Measurements from ENCODE around the gene ADORA2A.

The ADORA2A gene

GRCh38 chr22:24445481-24446259, 18.3 kb downstream of the ADORA2A start:
- Histone ChIP-seq H3K9me3 (ENCODE audit: insufficient read depth, low read depth, low read length) (no peaks in the 10 kb centered on the region), H3K4me3 (ENCODE audit: low read length) (no peak overlapping the region), H3K4me1 (ENCODE audit: insufficient read depth, low read length) (peaks cover 9% of the 10 kb centered on the region), H3K9ac (ENCODE audit: low read depth, low read length) (0 out of 2 replicates have a peak overlapping the region, but pooled peaks have one; percentile 7), H3K27me3 (ENCODE audit: insufficient read depth, low read length) (no peaks in the 10 kb centered on the region), H3K36me3 (ENCODE audit: insufficient read depth, low read depth, low read length) (no peaks in the 10 kb centered on the region), H3K27ac (ENCODE audit: low read length) (no peak overlapping the region)

DNA sequence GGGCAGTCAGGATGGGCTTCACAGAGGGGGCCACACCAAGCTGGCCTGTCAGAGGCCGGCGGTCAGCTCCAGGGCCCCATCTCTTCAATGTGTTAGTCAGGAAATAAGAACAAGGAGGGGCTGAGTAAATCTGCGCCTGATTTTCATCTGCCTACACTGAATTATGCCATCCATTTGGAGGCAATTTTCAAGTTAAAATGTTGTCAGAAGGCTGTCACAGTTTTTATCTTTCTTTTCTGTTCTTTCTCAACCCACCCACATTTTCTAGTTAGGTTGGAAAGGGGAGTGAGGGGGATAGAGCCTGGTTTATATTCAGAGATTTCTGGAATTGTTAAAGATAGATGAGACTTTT, 18.8 kb downstream of the ADORA2A start:
- Histone ChIP-seq H3K27me3 (ENCODE audit: insufficient read depth, low read length) (no peaks in the 10 kb centered on the region), H3K4me3 (ENCODE audit: low read length) (no peak overlapping the region), H3K4me1 (ENCODE audit: insufficient read depth, low read length) (peaks cover 9% of the 10 kb centered on the region), H3K27ac (ENCODE audit: low read length) (no peak overlapping the region), H3K9ac (ENCODE audit: low read depth, low read length) (no peak overlapping the region), H3K36me3 (ENCODE audit: insufficient read depth, low read depth, low read length) (no peaks in the 10 kb centered on the region), H3K9me3 (ENCODE audit: insufficient read depth, low read depth, low read length) (no peaks in the 10 kb centered on the region)

GRCh38 chr22:24450610-24451009, 23.2 kb downstream of the ADORA2A start:
- no peaks in the 10 kb centered on the region for H3K36me3 ChIP-seq (ENCODE audit: insufficient read depth, low read depth, low read length)
- no peak overlapping the region for H3K4me3 ChIP-seq (ENCODE audit: low read length)
- no peaks in the 10 kb centered on the region for H3K27me3 ChIP-seq (ENCODE audit: insufficient read depth, low read length)
- H3K9ac ChIP-seq (ENCODE audit: low read depth, low read length) = no peak overlapping the region
- H3K9me3 ChIP-seq (ENCODE audit: insufficient read depth, low read depth, low read length) = no peaks in the 10 kb centered on the region
- H3K4me1 ChIP-seq (ENCODE audit: insufficient read depth, low read length) = peaks cover 3% of the 10 kb centered on the region
- H3K27ac ChIP-seq (ENCODE audit: low read length) = no peak overlapping the region

DNA sequence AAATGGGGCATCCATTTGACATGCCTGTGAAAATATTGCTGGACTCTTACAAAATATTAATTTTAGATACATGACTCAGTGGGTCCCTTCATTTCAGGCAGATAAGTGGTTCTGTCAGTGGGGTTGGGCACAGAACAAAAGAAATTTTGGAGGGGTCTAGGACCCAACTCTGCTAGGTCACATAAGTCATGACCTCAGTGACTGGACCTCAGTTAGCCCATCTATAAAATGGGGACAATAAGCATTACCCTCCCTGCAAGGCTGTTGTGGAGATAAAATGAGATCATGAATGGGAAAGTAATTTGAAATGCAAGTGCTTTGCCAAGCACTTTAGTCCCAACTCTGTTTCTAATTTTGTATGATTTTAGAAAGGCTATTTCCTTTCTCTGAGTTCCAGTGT, 23.8 kb downstream of the ADORA2A start:
- no peak overlapping the region for H3K4me3 ChIP-seq (ENCODE audit: low read length)
- no peaks in the 10 kb centered on the region for H3K9me3 ChIP-seq (ENCODE audit: insufficient read depth, low read depth, low read length)
- H3K27me3 ChIP-seq (ENCODE audit: insufficient read depth, low read length) = no peaks in the 10 kb centered on the region
- no peak overlapping the region for H3K27ac ChIP-seq (ENCODE audit: low read length)
- H3K36me3 ChIP-seq (ENCODE audit: insufficient read depth, low read depth, low read length) = no peaks in the 10 kb centered on the region
- H3K9ac ChIP-seq (ENCODE audit: low read depth, low read length) = no peak overlapping the region
- H3K4me1 ChIP-seq (ENCODE audit: insufficient read depth, low read length) = no peaks in the 10 kb centered on the region; the same call in 1 of the 2 replicates

DNA sequence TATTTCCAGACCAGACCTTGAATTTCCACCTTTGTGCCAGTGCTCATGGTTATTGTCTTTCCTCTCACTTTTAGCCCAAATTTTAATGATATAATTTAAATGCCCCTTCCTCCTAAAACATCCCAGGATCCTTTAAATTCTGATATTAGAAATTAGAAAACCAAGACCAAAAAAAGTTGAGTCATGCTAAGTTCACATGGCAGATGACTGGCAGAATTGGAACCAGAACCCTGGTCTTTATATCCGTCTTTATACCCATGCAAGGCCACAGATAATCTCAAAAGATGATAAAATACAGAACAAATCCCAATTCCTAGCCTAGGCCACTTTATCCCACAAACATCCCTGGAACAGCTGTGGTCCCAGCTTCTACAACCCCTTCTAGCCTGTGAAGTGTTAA, 26.5 kb downstream of the ADORA2A start:
- H3K27ac ChIP-seq (ENCODE audit: low read length) = no peak overlapping the region
- H3K4me1 ChIP-seq (ENCODE audit: insufficient read depth, low read length) = no peaks in the 10 kb centered on the region; the same call in 1 of the 2 replicates
- no peaks in the 10 kb centered on the region for H3K27me3 ChIP-seq (ENCODE audit: insufficient read depth, low read length)
- H3K36me3 ChIP-seq (ENCODE audit: insufficient read depth, low read depth, low read length) = no peaks in the 10 kb centered on the region
- no peak overlapping the region for H3K9ac ChIP-seq (ENCODE audit: low read depth, low read length)
- no peak overlapping the region for H3K4me3 ChIP-seq (ENCODE audit: low read length)
- no peaks in the 10 kb centered on the region for H3K9me3 ChIP-seq (ENCODE audit: insufficient read depth, low read depth, low read length)

- Histone ChIP-seq H3K4me3 (ENCODE audit: low read length) (no peak overlapping the region), H3K27ac (ENCODE audit: low read length) (no peak overlapping the region), H3K4me1 (ENCODE audit: insufficient read depth, low read length) (no peaks in the 10 kb centered on the region; the same call in 1 of the 2 replicates), H3K9ac (ENCODE audit: low read depth, low read length) (no peak overlapping the region), H3K9me3 (ENCODE audit: insufficient read depth, low read depth, low read length) (no peaks in the 10 kb centered on the region), H3K36me3 (ENCODE audit: insufficient read depth, low read depth, low read length) (no peaks in the 10 kb centered on the region), H3K27me3 (ENCODE audit: insufficient read depth, low read length) (no peaks in the 10 kb centered on the region)
Observed at GRCh38 chr22:24455039-24455438, 27.6 kb downstream of the ADORA2A start.

DNA sequence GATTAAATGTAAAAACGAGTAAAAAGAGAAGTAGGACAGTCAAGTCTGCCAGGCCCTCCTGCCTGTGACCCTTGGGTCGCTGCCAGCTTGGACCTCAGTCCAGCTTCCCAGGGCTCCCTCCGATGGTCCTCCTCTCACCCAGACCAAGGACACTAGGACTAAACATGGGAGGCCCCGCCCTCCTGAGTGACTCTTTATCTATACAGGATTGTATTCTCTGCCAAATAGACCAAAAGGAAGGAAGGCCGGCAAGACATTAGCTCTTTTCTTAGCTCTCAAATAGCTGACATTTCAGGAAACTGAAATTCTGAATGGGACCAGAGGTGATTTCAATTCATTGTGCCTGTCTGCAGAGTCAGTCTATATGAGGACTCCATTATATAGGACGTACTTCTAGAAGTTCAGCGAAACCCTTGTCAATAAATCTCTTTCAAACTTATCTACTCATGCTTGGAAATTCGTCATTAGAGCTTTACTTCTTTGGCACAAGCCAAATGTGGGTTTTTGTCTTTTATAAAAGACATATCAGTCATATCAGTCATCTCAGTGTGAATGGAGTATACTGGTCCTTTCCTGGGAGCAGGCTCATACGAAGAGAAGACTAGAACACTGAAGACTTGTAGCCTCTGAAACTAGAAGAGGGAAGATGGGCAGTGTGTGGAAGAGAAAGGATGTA, 28.5 kb downstream of the ADORA2A start:
- Histone ChIP-seq H3K9ac (ENCODE audit: low read depth, low read length) (no peak overlapping the region), H3K9me3 (ENCODE audit: insufficient read depth, low read depth, low read length) (no peaks in the 10 kb centered on the region)

GRCh38 chr22:24457894-24458420, 30.6 kb downstream of the ADORA2A start:
- no peaks in the 10 kb centered on the region for H3K27me3 ChIP-seq (ENCODE audit: insufficient read depth, low read length)
- no peak overlapping the region for H3K4me3 ChIP-seq (ENCODE audit: low read length)
- no peak overlapping the region for H3K27ac ChIP-seq (ENCODE audit: low read length)
- H3K9ac ChIP-seq (ENCODE audit: low read depth, low read length) = no peak overlapping the region
- peaks cover 7% of the 10 kb centered on the region; the same call in 1 of the 2 replicates for H3K4me1 ChIP-seq (ENCODE audit: insufficient read depth, low read length)
- no peaks in the 10 kb centered on the region for H3K9me3 ChIP-seq (ENCODE audit: insufficient read depth, low read depth, low read length)
- H3K36me3 ChIP-seq (ENCODE audit: insufficient read depth, low read depth, low read length) = no peaks in the 10 kb centered on the region

More for the DNA sequence above, 28.5 kb downstream of the ADORA2A start:
- Histone ChIP-seq H3K36me3 (ENCODE audit: insufficient read depth, low read depth, low read length) (no peaks in the 10 kb centered on the region), H3K4me3 (ENCODE audit: low read length) (no peak overlapping the region), H3K27ac (ENCODE audit: low read length) (no peak overlapping the region), H3K4me1 (ENCODE audit: insufficient read depth, low read length) (peaks cover 7% of the 10 kb centered on the region; the same call in 1 of the 2 replicates), H3K27me3 (ENCODE audit: insufficient read depth, low read length) (no peaks in the 10 kb centered on the region)

DNA sequence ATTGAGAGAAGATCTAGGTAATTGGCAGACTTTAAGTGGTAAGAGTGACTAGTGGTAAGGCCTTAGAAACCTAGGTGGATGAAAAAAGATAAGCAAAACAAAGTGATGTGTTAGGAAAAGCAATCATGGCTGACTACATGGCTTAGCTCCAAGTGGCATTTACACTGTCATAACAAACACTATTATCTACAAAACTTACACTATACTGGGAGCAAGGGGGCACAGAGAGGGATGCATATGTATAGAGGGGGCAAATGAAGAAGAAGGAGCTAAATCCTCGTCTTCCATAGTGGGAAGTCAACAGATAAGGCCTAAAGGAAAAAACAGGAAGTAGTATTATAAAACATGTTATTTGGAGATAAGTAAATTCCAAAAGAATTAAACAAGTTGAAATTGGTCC, 32.5 kb downstream of the ADORA2A start:
- Histone ChIP-seq H3K9me3 (ENCODE audit: insufficient read depth, low read depth, low read length) (no peaks in the 10 kb centered on the region), H3K4me3 (ENCODE audit: low read length) (no peak overlapping the region), H3K36me3 (ENCODE audit: insufficient read depth, low read depth, low read length) (no peaks in the 10 kb centered on the region), H3K27me3 (ENCODE audit: insufficient read depth, low read length) (no peaks in the 10 kb centered on the region), H3K9ac (ENCODE audit: low read depth, low read length) (no peak overlapping the region), H3K4me1 (ENCODE audit: insufficient read depth, low read length) (peaks cover 7% of the 10 kb centered on the region; the same call in 1 of the 2 replicates), H3K27ac (ENCODE audit: low read length) (no peak overlapping the region)

- Histone ChIP-seq H3K27me3 (ENCODE audit: insufficient read depth, low read length) (no peaks in the 10 kb centered on the region), H3K4me3 (ENCODE audit: low read length) (no peak overlapping the region), H3K9ac (ENCODE audit: low read depth, low read length) (no peak overlapping the region), H3K36me3 (ENCODE audit: insufficient read depth, low read depth, low read length) (no peaks in the 10 kb centered on the region), H3K27ac (ENCODE audit: low read length) (no peak overlapping the region), H3K9me3 (ENCODE audit: insufficient read depth, low read depth, low read length) (no peaks in the 10 kb centered on the region), H3K4me1 (ENCODE audit: insufficient read depth, low read length) (peaks cover 7% of the 10 kb centered on the region; the same call in 1 of the 2 replicates)
Observed at GRCh38 chr22:24460418-24461089, 33.2 kb downstream of the ADORA2A start.

- Histone ChIP-seq H3K27me3 (ENCODE audit: insufficient read depth, low read length) (no peaks in the 10 kb centered on the region), H3K9ac (ENCODE audit: low read depth, low read length) (no peak overlapping the region), H3K9me3 (ENCODE audit: insufficient read depth, low read depth, low read length) (no peaks in the 10 kb centered on the region), H3K36me3 (ENCODE audit: insufficient read depth, low read depth, low read length) (no peaks in the 10 kb centered on the region), H3K4me1 (ENCODE audit: insufficient read depth, low read length) (peaks cover 20% of the 10 kb centered on the region; the same call in 1 of the 2 replicates), H3K27ac (ENCODE audit: low read length) (no peak overlapping the region), H3K4me3 (ENCODE audit: low read length) (no peak overlapping the region)
Observed at GRCh38 chr22:24463071-24463760, 35.8 kb downstream of the ADORA2A start.

All from iPS-20b (cell line).